Bronchial epithelial cell (primary cell): ENCODE data around the gene MYMK. TPM values are rescaled to one million over a fixed set of nuclear protein-coding genes. Genes with fewer than 3 reads are reported as not detected.

ENCODE experiments used
- DNase-seq: peaks from one replicate; pipeline ENCODE4 v3.0.0-alpha.2; 2010; ENCODE audit warnings: low read depth
- FAIRE-seq: peaks from 2 replicates; lab custom pipeline; 2011; peaks lifted over from hg19 to GRCh38; lab: Jason Lieb, UNC
- H3K27me3 ChIP-seq: 2 replicates; pipeline ENCODE4 v1.5.1; 2011; ENCODE audit warnings: low read length; ENCODE audit not compliant: control insufficient read depth, insufficient read depth
- H3K36me3 ChIP-seq: 2 replicates; pipeline ENCODE4 v1.5.1; 2011; ENCODE audit warnings: low read length; ENCODE audit not compliant: control insufficient read depth, insufficient read depth
- H3K4me3 ChIP-seq: 2 replicates; pipeline ENCODE4 v1.5.1; 2011; ENCODE audit warnings: mild to moderate bottlenecking, low read depth, low read length, control low read depth
- total RNA-seq: library from RNA; depleted of rRNA; stranded (reverse); fragments of >200 nt; gene quantifications from 2 replicates; pipeline ENCODE4 v1.2.1, GENCODE V29; 2014
- TF ChIP-seq, protein P1 (sequence below): IDR thresholded peaks from 2 replicates; pipeline ENCODE4 v1.5.1; 2011; ENCODE audit warnings: mild to moderate bottlenecking, moderate library complexity, low read length, control low read depth, inconsistent platforms; ENCODE audit not compliant: insufficient read depth, severe bottlenecking

The MYMK gene
- total RNA-seq, 1 donor from 2014 or later, result not detected

DNA sequence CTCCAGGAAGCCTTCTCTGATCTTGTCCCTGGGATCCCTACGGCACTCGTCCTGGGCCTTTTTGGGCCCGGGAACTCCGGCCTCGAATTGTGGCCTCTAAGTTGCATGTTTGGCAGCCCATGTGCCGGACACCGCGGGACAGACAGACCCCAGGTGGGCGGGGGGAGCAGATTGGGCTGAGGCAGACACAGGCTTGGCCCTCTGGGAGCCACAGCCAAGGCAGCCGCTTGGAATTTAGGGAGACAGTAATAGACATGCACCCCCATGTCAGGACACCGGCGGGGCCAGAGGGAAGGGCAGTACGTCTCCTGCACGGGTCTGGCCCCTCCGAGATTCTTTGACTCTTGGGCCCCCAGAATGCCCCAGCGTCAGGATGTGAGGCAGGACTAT is 45.9 kb upstream of the MYMK start:
- no peak for DNase-seq
- Histone ChIP-seq H3K4me3 (no peak overlapping the region), H3K36me3 (no peaks in the 10 kb centered on the region), H3K27me3 (peaks cover 4% of the 10 kb centered on the region)
- FAIRE-seq, result no peak
- TF ChIP-seq, protein P1, sequence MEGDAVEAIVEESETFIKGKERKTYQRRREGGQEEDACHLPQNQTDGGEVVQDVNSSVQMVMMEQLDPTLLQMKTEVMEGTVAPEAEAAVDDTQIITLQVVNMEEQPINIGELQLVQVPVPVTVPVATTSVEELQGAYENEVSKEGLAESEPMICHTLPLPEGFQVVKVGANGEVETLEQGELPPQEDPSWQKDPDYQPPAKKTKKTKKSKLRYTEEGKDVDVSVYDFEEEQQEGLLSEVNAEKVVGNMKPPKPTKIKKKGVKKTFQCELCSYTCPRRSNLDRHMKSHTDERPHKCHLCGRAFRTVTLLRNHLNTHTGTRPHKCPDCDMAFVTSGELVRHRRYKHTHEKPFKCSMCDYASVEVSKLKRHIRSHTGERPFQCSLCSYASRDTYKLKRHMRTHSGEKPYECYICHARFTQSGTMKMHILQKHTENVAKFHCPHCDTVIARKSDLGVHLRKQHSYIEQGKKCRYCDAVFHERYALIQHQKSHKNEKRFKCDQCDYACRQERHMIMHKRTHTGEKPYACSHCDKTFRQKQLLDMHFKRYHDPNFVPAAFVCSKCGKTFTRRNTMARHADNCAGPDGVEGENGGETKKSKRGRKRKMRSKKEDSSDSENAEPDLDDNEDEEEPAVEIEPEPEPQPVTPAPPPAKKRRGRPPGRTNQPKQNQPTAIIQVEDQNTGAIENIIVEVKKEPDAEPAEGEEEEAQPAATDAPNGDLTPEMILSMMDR, result no peak

DNA sequence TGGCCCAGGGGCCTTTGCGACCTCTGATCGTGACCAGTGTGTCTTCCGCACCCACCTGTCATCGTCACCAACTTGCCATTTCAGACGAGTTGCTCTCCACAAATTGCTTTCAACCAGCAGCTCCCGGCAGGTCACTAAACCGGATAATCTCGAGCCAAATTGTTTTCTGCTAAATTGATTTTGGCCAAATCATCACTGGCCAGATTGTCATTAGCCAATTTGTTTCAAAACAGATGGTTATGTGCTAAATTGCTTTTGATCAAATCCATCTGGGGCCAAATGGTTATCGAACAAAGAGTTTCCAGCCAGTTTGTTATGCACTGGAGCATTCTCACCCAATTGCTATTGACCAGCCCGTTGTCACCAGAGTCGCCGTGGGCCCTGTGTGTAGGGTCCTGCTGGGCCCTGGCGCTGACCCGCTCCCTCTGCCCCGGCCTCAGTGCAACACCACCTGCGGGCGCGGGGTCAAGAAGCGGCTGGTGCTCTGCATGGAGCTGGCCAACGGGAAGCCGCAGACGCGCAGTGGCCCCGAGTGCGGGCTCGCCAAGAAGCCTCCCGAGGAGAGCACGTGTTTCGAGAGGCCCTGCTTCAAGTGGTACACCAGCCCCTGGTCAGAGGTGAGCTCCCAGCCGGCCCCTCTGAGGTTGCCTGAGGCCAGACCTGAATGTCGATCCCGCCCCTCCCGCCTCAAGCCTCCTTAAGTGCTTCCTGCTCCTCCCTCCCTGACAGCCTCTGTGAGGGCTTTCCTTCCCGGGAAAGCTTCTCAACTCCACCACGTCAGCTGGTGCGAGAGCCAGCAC is 45.3 kb upstream of the MYMK start:
- FAIRE-seq, result no peak
- DNase-seq, result no peak

DNA sequence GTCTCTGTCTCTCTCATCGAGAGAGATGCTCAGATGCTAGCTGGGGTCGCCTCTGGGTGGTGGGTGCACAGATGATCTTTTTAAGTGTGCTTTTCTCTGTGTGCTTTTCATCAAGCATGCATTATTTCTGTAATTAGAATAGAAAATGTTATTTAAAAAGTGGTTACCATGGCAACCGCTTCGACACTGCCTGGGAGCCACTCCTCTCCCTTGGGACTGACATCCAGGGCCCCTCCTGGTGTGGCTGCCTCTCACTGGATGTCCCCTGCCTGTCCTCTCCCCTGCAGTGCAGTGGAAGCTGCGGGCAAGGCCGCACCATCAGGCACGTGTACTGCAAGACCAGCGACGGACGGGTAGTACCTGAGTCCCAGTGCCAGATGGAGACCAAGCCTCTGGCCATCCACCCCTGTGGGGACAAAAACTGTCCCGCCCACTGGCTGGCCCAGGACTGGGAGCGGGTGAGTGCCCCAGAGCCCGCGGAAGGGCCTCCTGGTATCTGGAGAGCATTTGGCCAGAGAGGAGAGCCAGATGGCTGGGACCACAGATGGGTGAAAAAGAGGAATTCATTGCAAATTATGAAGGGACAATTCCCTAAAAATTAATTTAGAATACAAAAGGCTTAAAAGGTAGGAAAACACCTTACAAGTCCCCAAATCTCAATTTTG is 44.5 kb upstream of the MYMK start:
- FAIRE-seq (no peak), DNase-seq (no peak)
- TF ChIP-seq, protein P1, result no peak
- peaks cover 8% of the 10 kb centered on the region for H3K27me3 ChIP-seq
- no peaks in the 10 kb centered on the region for H3K36me3 ChIP-seq
- no peak overlapping the region for H3K4me3 ChIP-seq

More for the DNA sequence above, 45.3 kb upstream of the MYMK start:
- Histone ChIP-seq H3K27me3 (peaks cover 6% of the 10 kb centered on the region), H3K36me3 (no peaks in the 10 kb centered on the region), H3K4me3 (no peak overlapping the region)
- TF ChIP-seq, protein P1, result no peak

DNA sequence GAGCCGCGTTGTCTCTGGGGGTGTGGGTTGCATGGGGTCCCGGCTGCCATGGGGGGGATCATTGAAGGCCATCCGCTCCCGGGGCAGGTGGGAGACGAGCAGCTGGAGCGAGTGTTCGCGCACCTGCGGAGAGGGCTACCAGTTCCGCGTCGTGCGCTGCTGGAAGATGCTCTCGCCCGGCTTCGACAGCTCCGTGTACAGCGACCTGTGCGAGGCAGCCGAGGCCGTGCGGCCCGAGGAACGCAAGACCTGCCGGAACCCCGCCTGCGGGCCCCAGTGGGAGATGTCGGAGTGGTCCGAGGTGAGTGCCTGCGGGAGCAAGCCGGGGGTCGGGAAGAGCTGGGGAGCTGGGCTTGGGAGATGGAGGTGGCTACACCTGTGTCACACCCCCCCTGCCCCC is 43.4 kb upstream of the MYMK start:
- FAIRE-seq, result no peak
- no peak overlapping the region for H3K4me3 ChIP-seq

DNA sequence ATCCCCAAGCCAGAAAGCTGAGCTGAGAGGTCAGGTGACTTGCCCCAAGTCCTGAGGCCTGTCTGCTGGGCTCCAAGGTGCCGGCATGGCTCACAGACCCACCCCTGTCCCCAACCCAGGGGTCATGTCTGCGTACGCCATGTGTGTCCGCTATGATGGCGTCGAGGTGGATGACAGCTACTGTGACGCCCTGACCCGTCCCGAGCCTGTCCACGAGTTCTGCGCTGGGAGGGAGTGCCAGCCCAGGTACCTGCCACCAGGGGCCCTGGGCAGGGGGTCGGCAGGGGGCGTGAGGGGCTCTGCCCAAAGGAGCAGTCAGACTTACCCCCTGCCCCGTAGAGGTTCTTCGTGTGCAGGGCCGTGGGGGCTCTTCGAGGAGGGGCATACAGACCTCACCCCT is 42.1 kb upstream of the MYMK start:
- H3K36me3 ChIP-seq, result no peaks in the 10 kb centered on the region
- no peak overlapping the region for H3K4me3 ChIP-seq
- peaks cover 12% of the 10 kb centered on the region for H3K27me3 ChIP-seq
- TF ChIP-seq, protein P1, result no peak
- no peak for DNase-seq
- FAIRE-seq, result no peak

More for the DNA sequence above, 43.4 kb upstream of the MYMK start:
- Histone ChIP-seq H3K27me3 (peaks cover 10% of the 10 kb centered on the region), H3K36me3 (no peaks in the 10 kb centered on the region)
- TF ChIP-seq, protein P1, result no peak
- DNase-seq, result no peak
